Motor neuron (in vitro differentiated cells): ENCODE data around the gene ADCK2. TPM values are rescaled to one million over a fixed set of nuclear protein-coding genes. Genes with fewer than 3 reads are reported as not detected.
"Not testable (repeated sequence)": the region's sequence is repeated elsewhere in the genome, so short reads cannot be mapped to it uniquely, and the experiment has no call there.

Experiments
- ATAC-seq, 8 experiments: fragments of 200-7000 bp; cut with Tn5 transposase; replicated peaks in 6 of 8; 2 replicates each; pipeline ENCODE4 v1.8.0; 2021; ENCODE audit warnings: mild to moderate bottlenecking in 8 of 8, moderate library complexity in 8 of 8
- H3K27ac ChIP-seq, 2 donors: fragments of 250-450 bp; sonication (Bioruptor Pico); 2 replicates each; pipeline ENCODE4 v1.9.0; 2021; ENCODE audit warnings: antibody characterized with exemption in 2 of 2, mild to moderate bottlenecking in 2 of 2, moderate library complexity in 1 of 2
- H3K4me1 ChIP-seq, 2 donors: fragments of 250-450 bp; sonication (Bioruptor Pico); replicated peaks in 1 of 2; 2 replicates each; pipeline ENCODE4 v1.6.1; 2021; ENCODE audit warnings: antibody characterized with exemption in 2 of 2, mild to moderate bottlenecking in 2 of 2, moderate library complexity in 1 of 2
- H3K4me3 ChIP-seq, 5 donors: fragments of 250-450 bp; sonication (Bioruptor Pico); 2 replicates each; pipeline ENCODE4 v1.9.0; 2021; ENCODE audit warnings: antibody characterized with exemption in 5 of 5, mild to moderate bottlenecking in 5 of 5, moderate library complexity in 4 of 5
- WGBS, 10 experiments: fragments of 450-650 bp; shearing (Covaris generic); methylation state at CpG; one replicate each; pipeline ENCODE4 v1.0.0; 2022; 5-methylcytosine and 5-hydroxymethylcytosine counted together
- in situ Hi-C, 9 experiments: fragments of 400-800 bp; cut with MboI; loops; one replicate each; pipeline ENCODE4 v1.15.0; 2021; ENCODE audit warnings: low sequenced_read_pairs in 9 of 9, low pct_unique_long_range_greater_than_20kb in 2 of 9; ENCODE audit not compliant: unreplicated experiment in 9 of 9
- total RNA-seq, 8 experiments: library from RNA; unstranded; fragments of 300-600 nt; gene quantifications; 2 replicates each; pipeline versions ENCODE4 v1.2.3 to v1.2.4, GENCODE V29; 2022

Gene ADCK2
- total RNA-seq, 8 experiments from 2014 or later, result 5.0 to 18.8 (median 13.2) TPM

DNA sequence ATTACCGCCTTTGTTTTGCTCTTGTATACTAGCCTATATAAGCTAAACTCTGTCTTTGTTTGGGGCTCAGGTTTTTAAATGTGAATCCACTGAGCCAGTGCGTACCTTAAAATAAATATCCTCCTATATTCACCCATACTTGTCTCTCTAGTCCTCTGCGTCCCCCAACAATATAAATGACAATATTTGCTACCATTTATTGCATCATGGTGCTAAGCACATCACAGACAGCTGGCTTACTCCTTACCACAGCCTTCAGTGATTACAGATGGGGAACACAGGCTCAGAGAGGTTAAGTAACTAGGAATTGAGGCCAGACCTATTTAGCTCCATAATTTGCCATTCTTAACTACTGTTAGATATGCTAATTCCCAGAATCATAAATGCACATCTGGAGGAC is 3.4 kb upstream of the ADCK2 start:
- peak in 1 of 8 experiments; percentile 5 for ATAC-seq
- 67 to 100% (median 88%) methylated on average over 1 to 3 of the region's 3 CpGs; no CpG with 5 or more reads in 1 of the 10 experiments for WGBS, 10 experiments
- in situ Hi-C loops, result loop anchor here in 3 of 9 experiments (25.0 kb wide), 1 partner anchor 157 kb away; no protein-coding TSS in a partner anchor
- Histone ChIP-seq H3K4me1 (peaks cover 12 to 16% of the 10 kb centered on the region in 2 donors), H3K27ac (no peak overlapping the region), H3K4me3 (no peak overlapping the region)

DNA sequence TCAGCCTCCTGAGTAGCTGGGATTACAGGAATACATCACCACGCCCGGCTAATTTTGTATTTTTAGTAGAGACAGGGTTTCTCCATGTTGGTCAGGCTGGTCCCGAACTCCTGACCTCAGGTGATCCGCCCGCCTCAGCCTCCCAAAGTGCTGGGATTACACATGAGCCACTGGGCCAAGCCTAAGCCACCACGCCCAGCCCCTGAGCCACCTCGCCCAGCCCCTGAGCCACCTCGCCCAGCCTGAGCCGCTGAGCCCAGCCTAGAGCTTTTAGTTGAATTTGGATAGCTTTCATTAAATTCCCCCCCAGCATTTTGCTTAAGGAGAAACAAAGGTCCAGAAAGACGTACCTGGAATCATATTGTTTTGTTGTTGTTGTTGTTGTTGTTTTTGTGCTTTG is 2.9 kb upstream of the ADCK2 start:
- H3K27ac ChIP-seq, H3K4me3 ChIP-seq: not testable (repeated sequence)
- in situ Hi-C loops, result loop anchor here in 3 of 9 experiments (25.0 kb wide), 1 partner anchor 158 kb away; no protein-coding TSS in a partner anchor
- peaks cover 16 to 20% of the 10 kb centered on the region in 2 donors for H3K4me1 ChIP-seq
- WGBS, 10 experiments, result 20 to 100% (median 83%) methylated on average over 1 to 4 of the region's 10 CpGs; no CpG with 5 or more reads in 3 of the 10 experiments
- peak in 2 of 8 experiments; percentile 6 to 23 for ATAC-seq

DNA sequence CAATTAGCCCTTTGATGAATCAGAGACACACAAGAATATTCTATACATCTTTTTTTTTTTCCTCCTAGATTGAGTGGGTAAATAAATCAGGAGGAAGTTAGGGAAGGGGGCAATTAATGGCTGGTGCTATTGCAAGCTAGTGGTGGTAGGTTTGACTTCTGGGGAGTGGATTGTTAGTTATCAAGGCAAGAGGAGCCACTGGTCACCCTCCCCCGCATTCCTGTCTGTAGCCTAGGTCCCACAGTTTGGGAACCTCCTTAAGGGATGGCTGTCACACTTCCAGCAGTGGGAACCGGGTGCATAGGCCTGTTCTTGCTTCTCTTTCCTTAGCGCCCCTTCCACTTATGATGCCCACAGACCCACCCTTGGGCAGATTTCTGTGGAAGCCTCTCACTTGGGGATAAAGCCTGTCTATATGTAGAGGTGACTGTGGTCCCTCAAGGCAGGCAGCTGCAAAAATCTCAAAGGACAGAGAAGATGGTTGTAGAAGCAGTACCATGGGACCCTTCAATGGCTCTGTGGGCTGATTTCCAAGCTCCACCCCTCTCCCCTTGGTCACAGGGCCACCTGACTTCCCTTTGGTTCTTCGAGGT is 2.3 kb upstream of the ADCK2 start:
- WGBS, 10 experiments, result 50 to 100% (median 71%) methylated on average over 1 to 2 of the region's 4 CpGs; no CpG with 5 or more reads in 3 of the 10 experiments
- no peak for ATAC-seq
- peaks cover 21 to 25% of the 10 kb centered on the region in 2 donors for H3K4me1 ChIP-seq
- H3K27ac ChIP-seq, result no peak overlapping the region
- in situ Hi-C loops, result loop anchor here in 3 of 9 experiments (25.0 kb wide), 1 partner anchor 158 kb away; no protein-coding TSS in a partner anchor
- no peak overlapping the region for H3K4me3 ChIP-seq

DNA sequence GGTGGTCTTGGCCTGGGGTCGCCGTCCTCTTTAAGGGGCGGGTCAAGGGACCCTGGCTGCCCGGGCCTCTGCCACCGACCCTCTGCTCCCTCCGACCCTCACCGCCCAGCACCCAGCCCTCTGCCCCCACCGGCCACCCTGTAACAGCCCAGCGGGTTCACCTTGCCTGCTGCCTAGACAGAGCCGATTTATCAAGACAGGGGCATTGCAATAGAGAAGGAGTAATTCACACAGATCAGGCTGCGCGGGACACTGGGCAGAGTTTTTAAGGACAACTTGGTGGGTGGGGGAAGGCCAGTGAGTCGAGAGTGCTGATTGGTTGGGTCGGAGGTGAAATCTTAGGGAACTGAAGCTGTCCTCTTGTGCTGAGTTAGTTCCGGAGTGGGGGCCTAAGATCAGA is 779 bp upstream of the ADCK2 start:
- Histone ChIP-seq H3K4me3 (peak overlapping the region in 2 of 5 donors; percentile 57 to 88), H3K4me1 (peaks cover 25 to 26% of the 10 kb centered on the region in 2 donors), H3K27ac (no peak overlapping the region)
- WGBS, 10 experiments, result 40 to 67% (median 46%) methylated on average over 1 to 2 of the region's 15 CpGs; no CpG with 5 or more reads in 7 of the 10 experiments
- in situ Hi-C loops, result loop anchor here in 3 of 9 experiments (25.0 kb wide), 1 partner anchor 160 kb away; no protein-coding TSS in a partner anchor
- no peak for ATAC-seq

DNA sequence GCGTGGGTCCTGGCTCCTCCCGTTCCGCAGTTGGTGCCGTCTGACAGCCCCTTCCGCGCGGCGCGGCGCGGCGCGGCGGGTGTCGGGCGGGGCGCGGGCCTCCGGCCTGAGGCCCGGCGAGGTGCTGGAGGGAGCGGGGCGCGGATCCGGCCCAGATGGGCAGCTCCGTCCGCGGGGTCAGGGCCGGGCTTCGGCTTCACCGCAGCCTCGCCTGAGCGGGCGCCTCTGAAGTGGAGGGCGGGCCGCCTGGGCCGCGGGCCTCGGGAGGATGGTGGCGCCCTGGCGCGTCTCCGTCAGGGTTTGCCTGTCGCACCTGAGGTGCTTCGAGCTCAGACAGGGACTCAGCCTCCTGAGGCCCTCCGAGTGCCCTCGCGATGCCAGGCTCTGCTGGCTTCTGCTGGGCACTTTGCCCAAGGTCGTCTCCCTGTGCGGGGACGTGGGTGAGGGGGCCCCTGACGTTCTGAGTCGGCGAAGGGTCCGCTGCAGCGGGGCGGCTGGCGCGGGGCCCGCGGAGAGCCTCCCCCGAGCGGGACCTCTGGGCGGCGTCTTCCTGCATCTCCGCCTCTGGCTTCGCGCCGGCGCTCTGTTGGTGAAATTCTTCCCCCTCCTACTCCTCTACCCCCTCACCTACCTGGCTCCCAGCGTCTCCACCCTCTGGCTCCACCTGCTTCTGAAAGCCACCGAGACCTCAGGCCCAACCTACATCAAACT is 473 bp downstream of the ADCK2 start:
- peaks cover 25 to 26% of the 10 kb centered on the region in 2 donors for H3K4me1 ChIP-seq
- peak overlapping the region; percentile 57 to 88 (median 60) for H3K4me3 ChIP-seq
- H3K27ac ChIP-seq, result peak overlapping the region in 1 of 2 donors; percentile 49
- in situ Hi-C loops, result loop anchor here in 3 of 9 experiments (25.0 kb wide), 1 partner anchor 161 kb away; no protein-coding TSS in a partner anchor
- 0 to 10% methylated on average over 3 to 4 of the region's 72 CpGs; no CpG with 5 or more reads in 8 of the 10 experiments for WGBS, 10 experiments
- peak; percentile 66 to 80 (median 77) for ATAC-seq

DNA sequence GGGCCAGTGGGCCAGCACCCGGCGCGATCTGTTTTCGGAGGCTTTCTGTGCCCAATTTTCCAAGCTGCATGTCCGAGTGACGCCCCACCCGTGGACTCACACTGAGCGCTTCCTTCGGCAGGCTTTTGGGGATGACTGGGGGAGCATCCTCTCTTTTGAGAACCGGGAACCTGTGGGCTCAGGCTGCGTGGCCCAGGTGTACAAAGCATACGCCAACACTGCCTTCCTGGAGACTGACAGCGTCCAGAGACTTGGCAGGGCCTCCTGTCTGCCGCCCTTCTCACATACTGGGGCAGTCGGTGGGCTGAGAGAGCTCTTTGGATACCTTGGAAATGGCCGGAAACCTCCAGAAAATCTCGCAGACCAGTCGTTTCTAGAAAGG is 1.0 kb downstream of the ADCK2 start:
- H3K4me1 ChIP-seq, result peaks cover 25 to 26% of the 10 kb centered on the region in 2 donors
- WGBS, 10 experiments, result 20 to 73% (median 65%) methylated on average over 1 to 9 of the region's 18 CpGs; no CpG with 5 or more reads in 5 of the 10 experiments
- in situ Hi-C loops, result loop anchor here in 3 of 9 experiments (25.0 kb wide), 1 partner anchor 161 kb away; no protein-coding TSS in a partner anchor
- H3K27ac ChIP-seq, result no peak overlapping the region
- H3K4me3 ChIP-seq, result peak overlapping the region; percentile 57 to 88 (median 60)
- no peak for ATAC-seq

DNA sequence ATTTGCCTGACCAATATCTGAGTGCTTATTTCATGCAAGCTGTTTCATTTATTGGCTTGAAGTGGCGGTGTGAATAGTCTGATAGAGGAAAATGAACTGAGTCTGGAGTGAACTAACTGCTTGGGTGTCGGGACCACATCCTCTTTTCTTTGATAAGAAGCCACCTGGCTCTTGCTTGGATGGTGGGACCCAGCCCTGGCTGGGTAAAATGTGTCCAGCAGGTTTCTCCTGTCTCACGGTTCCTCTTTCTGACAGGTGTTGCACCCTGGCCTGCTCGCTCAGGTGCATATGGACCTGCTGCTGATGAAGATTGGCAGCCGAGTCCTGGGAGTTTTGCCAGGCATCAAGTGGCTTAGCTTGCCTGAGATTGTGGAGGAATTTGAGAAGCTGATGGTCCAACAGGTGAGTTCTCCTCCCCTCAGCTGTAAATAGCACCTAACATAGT is 1.6 kb downstream of the ADCK2 start:
- Histone ChIP-seq H3K4me1 (peaks cover 25 to 26% of the 10 kb centered on the region in 2 donors), H3K4me3 (no peak overlapping the region), H3K27ac (no peak overlapping the region)
- in situ Hi-C loops, result loop anchor here in 3 of 9 experiments (25.0 kb wide), 1 partner anchor 162 kb away; no protein-coding TSS in a partner anchor
- WGBS, 10 experiments, result 87 to 100% (median 100%) methylated on average over 1 to 5 of the region's 5 CpGs; no CpG with 5 or more reads in 3 of the 10 experiments
- ATAC-seq, result no peak

DNA sequence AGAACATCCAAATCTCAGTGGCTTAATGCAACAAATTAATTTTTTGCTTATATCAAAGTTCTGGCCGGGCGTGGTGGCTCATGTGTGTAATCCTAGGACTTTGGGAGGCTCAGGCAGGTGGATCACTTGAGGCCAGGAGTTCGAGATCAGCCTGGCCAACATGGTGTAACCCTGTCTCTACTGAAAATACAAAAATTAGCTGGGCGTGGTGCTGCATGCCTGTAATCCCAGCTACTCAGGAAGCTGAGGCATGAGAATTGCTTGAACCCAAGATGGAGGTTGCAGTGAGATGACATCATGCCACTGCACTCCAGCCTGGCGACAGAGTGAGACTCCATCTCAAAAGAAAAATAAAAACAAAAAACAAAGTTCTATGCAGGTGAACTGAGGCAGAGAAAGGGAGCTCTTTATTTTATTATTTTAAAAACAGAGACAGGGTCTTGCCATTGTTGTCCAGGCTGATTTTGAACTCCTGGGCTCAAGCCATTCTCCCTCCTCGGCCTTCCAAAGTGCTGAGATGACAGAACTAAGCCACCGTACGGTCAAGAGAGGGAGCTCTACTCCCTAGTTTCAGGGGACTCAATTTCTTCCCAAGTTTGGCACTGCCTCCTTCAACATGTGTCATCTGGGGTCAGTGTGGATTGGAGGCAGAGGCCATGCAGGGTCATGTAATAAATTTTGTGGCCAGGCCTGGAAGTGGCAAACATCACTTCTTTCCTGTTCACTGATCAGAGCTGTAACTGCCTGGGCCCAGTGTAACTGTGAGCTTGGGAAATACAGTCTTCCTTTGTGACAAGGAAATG is 2.4 kb downstream of the ADCK2 start:
- WGBS, 10 experiments, result 43 to 97% (median 73%) methylated on average over 1 to 6 of the region's 8 CpGs; no CpG with 5 or more reads in 1 of the 10 experiments
- peak in 7 of 8 experiments; percentile 19 to 47 (median 32) for ATAC-seq
- H3K4me1 ChIP-seq, result peaks cover 25 to 26% of the 10 kb centered on the region in 2 donors
- in situ Hi-C loops, result loop anchor here in 4 of 9 experiments (25.0 kb wide), 2 partner anchors 163 to 312 kb away; no protein-coding TSS in a partner anchor
- H3K27ac ChIP-seq, result no peak overlapping the region
- no peak overlapping the region for H3K4me3 ChIP-seq

DNA sequence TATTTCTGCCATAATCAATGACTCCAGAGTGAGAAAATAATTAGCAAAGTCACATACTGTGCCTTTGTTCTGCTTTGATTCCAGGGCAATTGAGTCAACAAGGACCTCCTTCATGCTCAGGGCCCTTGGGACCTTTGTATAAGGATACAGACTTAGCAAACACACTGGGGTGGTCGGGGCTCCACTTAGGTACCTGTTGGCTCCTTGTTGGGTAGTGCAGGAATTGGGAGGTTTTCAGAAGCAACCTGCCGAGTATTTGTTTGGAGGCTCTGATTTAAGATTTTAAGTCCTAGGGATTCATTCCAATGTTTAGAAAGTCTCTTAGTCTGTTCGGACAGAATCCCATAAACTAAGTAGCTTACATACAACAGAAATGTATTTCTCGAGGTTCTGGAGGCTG is 3.0 kb downstream of the ADCK2 start:
- Histone ChIP-seq H3K4me3 (no peak overlapping the region), H3K4me1 (peaks cover 25 to 26% of the 10 kb centered on the region in 2 donors), H3K27ac (no peak overlapping the region)
- in situ Hi-C loops, result loop anchor here in 1 of 9 experiments (25.0 kb wide), 1 partner anchor 312 kb away; no protein-coding TSS in a partner anchor
- ATAC-seq, result no peak
- 67 to 100% (median 83%) methylated on average over 1 to 4 of the region's 4 CpGs; no CpG with 5 or more reads in 5 of the 10 experiments for whole genome bisulfite sequencing, 10 experiments

DNA sequence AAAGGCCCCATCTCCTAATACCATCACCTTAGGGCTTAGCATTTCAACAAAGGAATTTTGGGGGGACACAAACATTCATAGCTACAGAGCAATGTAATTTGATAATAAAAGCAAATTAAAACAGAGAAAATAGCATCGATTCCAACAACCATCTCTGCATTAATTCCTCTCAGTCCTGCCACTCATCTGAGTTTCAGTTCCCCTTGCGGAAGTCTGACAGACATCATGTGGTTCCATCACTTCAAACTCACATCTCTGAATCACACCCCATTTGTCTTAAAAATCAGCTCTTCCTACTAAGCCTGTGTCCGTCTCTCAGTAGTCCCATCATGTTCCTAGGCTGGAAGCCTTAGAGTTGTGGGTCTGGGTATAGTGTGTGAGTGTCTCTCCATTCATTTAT is 3.6 kb downstream of the ADCK2 start:
- H3K4me3 ChIP-seq, result no peak overlapping the region
- WGBS, 10 experiments, result 82 to 100% (median 92%) methylated on average over 1 to 2 of the region's 3 CpGs; no CpG with 5 or more reads in 5 of the 10 experiments
- no peak overlapping the region for H3K27ac ChIP-seq
- in situ Hi-C loops, result loop anchor here in 1 of 9 experiments (25.0 kb wide), 1 partner anchor 311 kb away; no protein-coding TSS in a partner anchor
- ATAC-seq, result no peak
- H3K4me1 ChIP-seq, result peaks cover 25 to 26% of the 10 kb centered on the region in 2 donors

DNA sequence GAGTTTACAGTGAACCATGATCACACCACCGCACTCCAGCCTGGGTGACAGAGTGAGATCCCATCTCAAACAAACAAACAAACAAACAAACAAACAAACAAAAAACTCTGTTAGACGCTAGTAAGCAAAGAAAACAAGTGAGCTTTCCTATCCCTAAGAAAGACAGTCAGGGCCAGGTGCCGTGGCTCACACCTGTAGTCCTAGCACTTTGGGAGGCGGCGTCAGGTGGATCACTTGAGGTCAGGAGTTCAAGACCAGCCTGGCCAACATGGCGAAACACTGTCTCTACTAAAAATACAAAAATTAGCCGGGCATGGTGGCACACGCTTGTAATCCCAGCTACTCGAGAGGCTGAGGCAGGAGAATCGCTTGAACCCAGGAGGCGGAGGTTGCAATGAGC is 4.2 kb downstream of the ADCK2 start:
- peaks cover 25% of the 10 kb centered on the region in 2 donors for H3K4me1 ChIP-seq
- not testable (repeated sequence) for H3K4me3 ChIP-seq, H3K27ac ChIP-seq, ATAC-seq
- in situ Hi-C loops, result loop anchor here in 1 of 9 experiments (25.0 kb wide), 1 partner anchor 310 kb away; no protein-coding TSS in a partner anchor
- WGBS, 10 experiments, result 93 to 100% (median 99%) methylated on average over 1 to 7 of the region's 11 CpGs; no CpG with 5 or more reads in 2 of the 10 experiments

DNA sequence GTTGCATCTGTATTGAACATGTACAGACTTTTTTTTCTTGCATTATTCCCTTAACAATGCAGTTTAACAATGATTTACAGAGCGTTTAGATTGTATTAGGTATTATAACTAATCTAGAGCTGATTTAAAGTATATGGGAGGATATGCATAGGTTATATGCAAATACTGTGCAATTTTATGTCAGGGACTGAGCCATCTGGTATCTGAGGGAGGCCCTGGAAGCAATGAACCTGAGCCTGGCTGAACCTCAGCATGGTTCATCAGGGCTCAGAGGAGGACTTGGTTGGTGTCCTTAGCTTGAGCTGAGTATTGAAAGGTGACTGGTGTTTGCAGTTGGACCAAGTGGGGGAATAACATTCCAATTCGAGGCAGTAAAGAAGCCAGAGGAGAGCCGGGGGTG is 4.8 kb downstream of the ADCK2 start:
- in situ Hi-C loops, result loop anchor here in 1 of 9 experiments (25.0 kb wide), 1 partner anchor 310 kb away; no protein-coding TSS in a partner anchor
- ATAC-seq, result no peak
- H3K4me1 ChIP-seq, result peaks cover 21% of the 10 kb centered on the region in 2 donors
- no peak overlapping the region for H3K27ac ChIP-seq
- H3K4me3 ChIP-seq, result no peak overlapping the region
- WGBS, 10 experiments, result 13 to 100% (median 94%) methylated on average over 1 to 3 of the region's 3 CpGs; no CpG with 5 or more reads in 1 of the 10 experiments
